KBM-7 (cell line): ENCODE data around the gene SUSD6.
A peak's percentile ranks its signal among the peaks of the same experiment; 100 is the strongest.

Source experiments
- DNase-seq: peaks from one replicate; pipeline ENCODE4 v3.0.0-alpha.2; 2015
- in situ Hi-C: fragments of 300-500 bp; cut with MboI; formaldehyde crosslinking; loops from 2 replicates; pipeline ENCODE4 v1.14.3; 2020; ENCODE audit warnings: low sequenced_read_pairs, low pct_unique_long_range_greater_than_20kb, mixed read lengths

Gene SUSD6

GRCh38 chr14:69611172-69612013, at the start of gene SUSD6:
Gene SUSD6 (plus strand): TSS chr14:69611596. CDS start chr14:69658593, 46,997 bp downstream.
- in situ Hi-C loops = no loop called here
- peak; percentile 70 for DNase-seq

GRCh38 chr14:69561893-69562292, 49.5 kb upstream of the SUSD6 start:
- no peak for DNase-seq
- in situ Hi-C loops = no loop called here

- DNase-seq = no peak
- in situ Hi-C loops = no loop called here
These were observed 43.8 kb upstream of the SUSD6 start for GRCh38 chr14:69567563-69567962.

GRCh38 chr14:69569859-69570258, 41.5 kb upstream of the SUSD6 start:
- in situ Hi-C loops = loop anchor here (10.0 kb wide), 1 partner anchor 455 kb away; no protein-coding TSS in a partner anchor

GRCh38 chr14:69570836-69571330, 40.5 kb upstream of the SUSD6 start:
- in situ Hi-C loops = loop anchor here (10.0 kb wide), 1 partner anchor 454 kb away; no protein-coding TSS in a partner anchor
- DNase-seq = no peak

More at GRCh38 chr14:69569859-69570258, 41.5 kb upstream of the SUSD6 start:
- no peak for DNase-seq

DNA sequence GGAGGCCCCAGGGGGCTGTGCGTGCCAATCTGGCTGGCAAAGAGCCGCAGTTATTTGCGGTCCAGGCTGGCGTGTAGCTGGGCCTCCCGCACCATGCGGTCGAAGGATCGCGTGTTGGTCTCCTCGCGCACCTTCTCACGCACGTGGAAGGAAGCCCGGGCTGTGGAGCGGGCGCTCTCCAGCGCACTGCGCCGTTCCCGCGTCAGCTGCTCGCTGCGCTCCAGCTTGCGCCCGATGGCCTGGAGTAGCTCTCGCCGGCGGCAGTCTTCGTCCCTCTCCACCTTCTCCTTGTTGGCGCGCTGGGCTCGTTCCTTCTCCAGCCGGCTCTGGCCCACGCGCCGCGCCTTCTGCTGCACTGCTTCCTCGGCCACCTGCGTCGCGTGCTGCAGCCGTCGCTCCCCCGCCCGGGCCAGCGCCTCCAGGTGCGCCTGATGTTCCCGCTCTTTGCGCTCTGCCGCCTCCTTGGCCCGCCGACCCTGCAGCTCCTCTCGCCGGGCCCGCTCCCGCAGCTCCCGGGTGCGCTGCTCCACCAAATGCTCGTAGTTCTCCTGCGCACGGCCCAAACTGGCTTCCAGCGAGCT, 39.9 kb upstream of the SUSD6 start:
- in situ Hi-C loops = loop anchor here (10.0 kb wide), 1 partner anchor 453 kb away; no protein-coding TSS in a partner anchor
- no peak for DNase-seq

DNA sequence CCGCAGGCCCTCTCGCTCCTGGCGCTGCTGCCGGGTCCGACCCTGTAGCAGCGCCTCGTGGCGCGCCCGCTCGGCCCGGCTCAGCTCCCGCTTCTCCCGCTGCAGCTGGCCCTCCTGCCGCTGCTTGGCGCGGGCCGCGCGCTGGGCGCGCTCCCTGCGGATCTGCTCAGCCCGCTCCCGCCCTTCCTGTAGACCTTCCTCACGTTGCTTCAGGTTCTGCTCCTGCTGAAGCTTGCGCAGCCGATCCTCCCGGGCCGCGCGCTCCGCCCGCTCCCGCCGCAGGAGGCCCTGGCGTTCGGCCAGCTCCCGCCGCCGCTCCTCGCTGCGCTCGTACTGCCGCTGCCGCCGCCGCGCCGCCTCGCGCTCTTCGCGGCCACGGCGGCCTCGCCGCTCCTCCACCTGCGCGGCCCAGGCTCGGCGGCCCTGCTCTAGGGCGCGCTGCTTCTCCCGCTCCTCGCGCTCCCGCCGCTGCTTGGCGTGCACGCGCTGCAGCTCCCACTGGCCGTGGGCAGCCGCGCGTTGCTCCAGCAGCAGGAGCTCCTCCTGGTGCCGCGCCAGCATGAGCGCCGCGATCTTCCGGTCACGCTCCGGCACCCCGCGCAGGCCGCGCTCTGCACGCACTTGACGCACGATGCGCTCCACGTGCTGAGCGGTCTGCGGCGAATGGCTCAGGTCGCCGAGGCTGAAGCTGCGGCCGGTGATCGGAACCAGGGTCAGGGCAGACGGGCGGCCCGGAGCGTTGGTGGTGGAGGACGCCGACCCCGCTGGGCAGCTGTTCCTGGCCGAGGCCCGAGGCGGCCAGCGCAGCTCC, 39.2 kb upstream of the SUSD6 start:
- in situ Hi-C loops = loop anchor here (10.0 kb wide), 1 partner anchor 453 kb away; no protein-coding TSS in a partner anchor
- peak; percentile 42 for DNase-seq

DNA sequence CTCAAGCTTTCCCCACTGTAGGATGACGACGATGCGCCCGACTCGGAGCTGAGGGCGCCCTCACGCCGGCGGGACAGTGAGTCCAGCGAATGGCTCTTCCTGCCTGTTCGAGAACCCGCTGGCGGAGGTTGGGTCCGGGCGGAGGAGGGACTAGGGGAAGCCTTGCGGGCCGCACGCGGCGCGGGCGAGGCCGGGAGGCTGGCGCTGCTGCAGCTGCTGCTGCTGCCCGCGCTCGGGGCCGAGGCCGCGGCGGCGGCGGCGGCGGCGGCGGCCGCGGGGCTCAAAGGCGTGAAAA, 38.6 kb upstream of the SUSD6 start:
- in situ Hi-C loops = loop anchor here (10.0 kb wide), 1 partner anchor 452 kb away; no protein-coding TSS in a partner anchor

DNA sequence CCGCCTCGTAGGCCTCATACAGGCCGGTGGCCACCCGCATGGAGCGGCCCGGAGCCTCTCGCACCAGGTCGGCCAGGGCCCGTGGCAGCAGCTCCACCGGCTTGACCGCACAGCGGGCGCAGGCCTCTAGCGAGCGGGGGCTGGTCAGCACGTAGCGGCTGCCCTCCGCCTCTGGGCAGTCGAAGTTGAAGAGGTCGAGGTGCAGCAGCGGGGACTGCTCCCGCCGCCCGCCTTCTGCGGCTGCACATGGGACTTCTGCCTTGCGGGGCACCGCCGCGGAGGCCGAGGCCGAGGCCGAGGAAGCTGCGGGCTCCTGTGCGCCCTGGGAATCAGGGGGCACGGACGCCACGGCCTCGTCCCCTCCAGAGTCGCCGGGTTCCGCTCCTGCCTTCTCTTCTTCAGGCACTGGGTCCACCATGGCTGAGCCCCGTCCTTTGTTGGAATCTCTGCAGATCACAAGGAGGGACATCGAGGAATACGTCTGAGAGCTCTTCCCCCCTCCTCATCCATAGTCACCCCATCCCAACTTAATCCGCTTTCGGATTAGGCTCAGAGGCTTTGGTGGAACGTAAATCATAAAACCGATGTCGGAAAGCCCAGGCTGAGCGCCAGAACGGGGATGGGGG, 38.1 kb upstream of the SUSD6 start:
- no peak for DNase-seq
- in situ Hi-C loops = loop anchor here (10.0 kb wide), 1 partner anchor 451 kb away; no protein-coding TSS in a partner anchor

More for the DNA sequence above, 38.6 kb upstream of the SUSD6 start:
- DNase-seq = no peak

DNA sequence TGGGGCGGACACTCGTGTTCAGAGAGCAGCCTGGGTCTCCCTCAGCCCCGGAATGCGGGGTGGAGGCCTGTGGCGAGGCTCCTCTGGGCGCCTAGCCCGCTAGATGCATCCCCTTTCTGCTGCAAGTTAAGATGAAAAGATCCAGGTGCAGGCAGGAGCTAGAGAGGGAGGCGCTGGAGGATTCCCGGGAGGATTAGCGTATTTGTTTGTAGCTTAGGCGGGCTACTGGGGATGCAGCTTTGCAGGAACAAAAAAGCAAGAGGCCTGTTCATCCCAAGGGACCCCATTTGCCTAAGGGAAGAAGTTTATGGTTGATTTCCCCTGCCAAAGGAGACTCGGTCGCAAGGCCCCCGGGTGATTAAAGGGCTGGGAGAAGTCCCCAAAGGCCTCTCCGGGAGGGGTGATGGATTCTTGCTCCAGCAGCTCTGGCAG, 37.5 kb upstream of the SUSD6 start:
- no peak for DNase-seq

DNA sequence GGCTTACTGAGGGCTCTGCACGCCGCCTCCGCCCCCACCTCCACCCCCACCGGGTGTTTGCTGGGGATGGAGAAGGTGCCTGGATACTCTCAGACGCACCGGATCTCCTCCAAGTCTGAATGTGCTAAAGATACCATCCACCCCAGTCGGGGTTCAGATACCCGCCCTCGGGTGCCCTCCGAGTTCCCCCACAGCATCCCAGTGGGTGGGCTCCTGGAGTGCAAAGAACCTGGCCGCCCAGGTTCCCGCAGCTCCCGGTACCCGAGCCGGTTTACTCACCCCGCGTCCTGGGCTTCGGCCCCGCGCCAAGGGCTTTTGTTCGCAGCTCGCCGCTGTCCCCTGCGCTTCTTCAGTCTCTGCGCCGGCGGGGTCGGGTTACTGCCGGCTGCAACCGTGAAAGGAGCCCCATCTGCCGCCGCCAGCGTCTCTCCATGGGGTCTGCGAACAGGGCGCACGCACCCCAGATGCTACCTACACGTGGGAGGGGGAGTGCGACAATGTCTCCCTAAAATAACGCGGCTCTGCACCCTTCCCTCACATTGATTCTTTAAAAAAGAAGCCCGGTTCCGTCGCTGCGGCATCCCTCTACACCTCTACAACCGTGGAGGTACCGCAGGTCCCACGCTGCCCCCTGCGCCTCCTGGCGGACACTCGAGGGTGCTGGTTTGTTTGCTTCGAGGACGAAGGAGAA, 37.0 kb upstream of the SUSD6 start, which contains the start of gene CCDC177:
CCDC177 (minus strand) TSS at position 609 of the 691 bp plus-strand sequence. CDS start 1,249 bp downstream, outside the sequence.
- in situ Hi-C loops = loop anchor here (10.0 kb wide), 1 partner anchor 450 kb away; no protein-coding TSS in a partner anchor

More for the DNA sequence above, 37.5 kb upstream of the SUSD6 start:
- in situ Hi-C loops = loop anchor here (10.0 kb wide), 1 partner anchor 451 kb away; no protein-coding TSS in a partner anchor

DNA sequence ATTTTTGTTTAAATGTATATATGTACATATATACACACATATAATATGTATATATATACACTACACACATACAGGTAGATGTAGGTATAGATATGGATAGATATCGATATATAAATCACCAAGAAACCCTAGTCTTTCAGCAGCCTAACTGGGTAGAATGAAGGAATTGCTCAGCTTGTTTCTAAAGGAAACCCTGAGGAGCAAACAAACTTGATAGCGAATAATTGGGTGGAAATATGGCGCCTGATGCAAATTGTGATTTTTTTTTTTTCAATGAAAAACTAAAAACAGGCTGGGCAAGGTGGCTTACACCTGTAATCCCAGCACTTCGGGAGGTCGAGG, 36.5 kb upstream of the SUSD6 start:
- no peak for DNase-seq
- in situ Hi-C loops = loop anchor here (10.0 kb wide), 1 partner anchor 450 kb away; no protein-coding TSS in a partner anchor

More for the DNA sequence above, 37.0 kb upstream of the SUSD6 start, which contains the start of gene CCDC177:
- peak; percentile 40 for DNase-seq

GRCh38 chr14:69579476-69579875, 31.9 kb upstream of the SUSD6 start:
- in situ Hi-C loops = loop anchor here (10.0 kb wide), 1 partner anchor 445 kb away; no protein-coding TSS in a partner anchor
- no peak for DNase-seq

DNA sequence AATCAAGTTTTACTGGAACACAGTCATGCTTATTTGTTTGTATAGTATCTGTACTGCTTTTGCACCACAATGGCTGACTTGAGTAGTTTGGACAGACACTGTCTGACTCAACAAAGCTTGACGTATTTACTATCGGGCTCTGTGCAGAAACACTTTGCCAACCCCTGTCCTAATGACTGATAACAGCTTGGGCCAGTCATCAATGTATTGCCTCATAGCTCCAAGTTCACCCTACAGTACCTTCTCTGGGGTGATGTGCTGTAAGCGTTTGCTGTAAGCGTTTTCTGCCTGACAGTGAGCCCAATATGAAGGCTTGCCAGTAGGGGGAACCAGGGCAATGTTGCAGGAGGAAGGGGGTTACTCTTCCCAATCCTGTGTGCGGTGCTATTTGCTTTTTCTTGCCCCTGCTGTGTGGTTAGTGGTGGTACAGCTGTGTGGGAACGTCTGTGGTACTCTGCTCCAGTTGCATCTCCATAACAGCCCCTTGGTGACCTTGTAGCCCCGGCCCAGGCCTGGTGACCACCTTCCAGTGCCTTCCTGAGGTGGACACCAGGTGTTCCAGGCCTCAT, 31.3 kb upstream of the SUSD6 start:
- in situ Hi-C loops = no loop called here
- DNase-seq = peak; percentile 68

DNA sequence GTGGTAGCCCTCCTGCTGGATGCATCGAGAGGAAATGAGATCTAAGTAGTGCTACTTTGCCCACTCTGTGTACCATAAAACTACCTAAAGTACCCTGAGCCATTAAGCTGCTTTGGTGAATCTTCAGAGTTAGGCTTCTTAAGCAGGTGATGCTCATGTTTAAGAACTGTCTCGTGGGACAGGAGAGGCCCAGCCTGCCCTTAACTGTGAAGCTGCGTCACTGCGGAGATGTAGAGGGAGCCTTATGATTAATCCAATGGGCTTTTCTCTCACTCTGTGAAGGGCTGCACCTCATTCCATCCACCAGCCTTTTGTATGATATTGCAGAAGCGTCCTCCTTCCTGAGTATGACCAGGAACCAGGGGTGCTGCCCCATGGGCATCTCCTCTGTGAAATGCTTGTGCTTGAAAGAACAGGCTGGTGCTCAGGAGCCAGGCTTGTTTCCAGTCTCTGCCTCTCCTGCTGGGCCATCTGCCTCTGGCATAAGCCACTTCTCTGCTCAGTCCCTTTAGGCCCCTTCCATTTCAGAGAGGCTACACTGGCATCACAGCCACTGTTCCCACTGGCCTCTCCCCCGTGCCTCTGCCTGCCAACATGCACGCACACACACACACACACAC, 30.0 kb upstream of the SUSD6 start:
- no peak for DNase-seq
- in situ Hi-C loops = no loop called here

DNA sequence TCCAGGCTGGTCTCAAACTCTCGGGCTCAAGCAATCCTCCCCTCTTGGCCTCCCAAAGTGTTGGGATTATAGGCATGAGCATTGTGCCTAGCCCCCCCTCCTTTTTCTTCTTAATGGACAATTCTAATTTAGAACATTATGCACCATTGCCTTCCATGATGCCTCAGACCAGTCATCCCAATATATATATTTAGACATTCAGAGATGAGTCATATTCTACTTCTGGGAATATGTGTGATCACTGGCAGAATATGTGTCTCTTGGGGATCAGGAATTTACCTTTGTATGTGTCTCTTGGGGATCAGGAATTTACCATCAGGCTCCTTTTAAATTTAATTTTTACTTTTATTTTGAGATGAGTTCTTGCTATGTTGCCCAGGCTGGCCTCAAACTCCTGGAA, 29.2 kb upstream of the SUSD6 start:
- in situ Hi-C loops = no loop called here
- DNase-seq = no peak

GRCh38 chr14:69582829-69583228, 28.6 kb upstream of the SUSD6 start:
- in situ Hi-C loops = no loop called here
- DNase-seq = no peak
